Measurements from ENCODE around the gene PCP2.

GRCh38 chr19:7600721-7601120 lies 32.8 kb downstream of the PCP2 start:
- no peak for TF ChIP-seq CTCF (IDR thresholded peaks at IDR 0.05)
- no peak for TF ChIP-seq TCF7L2 (IDR thresholded peaks at IDR 0.05; ENCODE audit: low read depth, low read length)
- no peak for TF ChIP-seq SIN3A (IDR thresholded peaks at IDR 0.05; ENCODE audit: borderline replicate concordance, insufficient read depth, low read depth, low read length)
- TF ChIP-seq POLR2AphosphoS5 (IDR thresholded peaks at IDR 0.05; ENCODE audit: low read depth, low read length): no peak
